GM18498 (cell line): ENCODE measurements around the gene HMGN1.
"Not testable (repeated sequence)": the region's sequence is repeated elsewhere in the genome, so short reads cannot be mapped to it uniquely, and the experiment has no call there.

Experiments
- ATAC-seq: cut with Tn5 transposase; IDR thresholded peaks from one replicate; pipeline ENCODE4 v1.9.1; 2021; ENCODE audit warnings: mild to moderate bottlenecking, moderate library complexity; ENCODE audit not compliant: unreplicated experiment

The HMGN1 gene

DNA sequence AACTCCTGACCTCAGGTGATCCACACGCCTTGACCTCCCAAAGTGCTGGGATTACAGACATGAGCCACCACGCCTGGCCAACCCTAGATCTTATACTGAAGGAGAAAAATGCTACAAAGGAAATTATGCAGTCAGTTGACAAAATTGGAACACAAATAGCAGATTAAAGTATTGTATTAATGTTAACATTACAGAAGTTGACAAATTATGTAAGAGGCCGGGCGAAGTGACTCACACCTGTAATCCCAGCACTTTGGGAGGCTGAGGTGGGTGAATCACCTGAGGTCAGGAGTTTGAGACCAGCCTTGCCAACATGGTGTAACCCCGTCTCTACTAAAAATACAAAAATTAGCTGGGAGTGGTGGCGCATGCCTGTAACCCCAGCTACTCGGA is 21.0 kb upstream of the HMGN1 start:
- ATAC-seq, result not testable (repeated sequence)

- ATAC-seq, result no peak
These were observed 18.9 kb upstream of the HMGN1 start for GRCh38 chr21:39367783-39368182.

- ATAC-seq, result no peak
These were observed 17.7 kb upstream of the HMGN1 start for GRCh38 chr21:39366563-39366962.

GRCh38 chr21:39364949-39365348 is 16.1 kb upstream of the HMGN1 start:
- ATAC-seq, result no peak

DNA sequence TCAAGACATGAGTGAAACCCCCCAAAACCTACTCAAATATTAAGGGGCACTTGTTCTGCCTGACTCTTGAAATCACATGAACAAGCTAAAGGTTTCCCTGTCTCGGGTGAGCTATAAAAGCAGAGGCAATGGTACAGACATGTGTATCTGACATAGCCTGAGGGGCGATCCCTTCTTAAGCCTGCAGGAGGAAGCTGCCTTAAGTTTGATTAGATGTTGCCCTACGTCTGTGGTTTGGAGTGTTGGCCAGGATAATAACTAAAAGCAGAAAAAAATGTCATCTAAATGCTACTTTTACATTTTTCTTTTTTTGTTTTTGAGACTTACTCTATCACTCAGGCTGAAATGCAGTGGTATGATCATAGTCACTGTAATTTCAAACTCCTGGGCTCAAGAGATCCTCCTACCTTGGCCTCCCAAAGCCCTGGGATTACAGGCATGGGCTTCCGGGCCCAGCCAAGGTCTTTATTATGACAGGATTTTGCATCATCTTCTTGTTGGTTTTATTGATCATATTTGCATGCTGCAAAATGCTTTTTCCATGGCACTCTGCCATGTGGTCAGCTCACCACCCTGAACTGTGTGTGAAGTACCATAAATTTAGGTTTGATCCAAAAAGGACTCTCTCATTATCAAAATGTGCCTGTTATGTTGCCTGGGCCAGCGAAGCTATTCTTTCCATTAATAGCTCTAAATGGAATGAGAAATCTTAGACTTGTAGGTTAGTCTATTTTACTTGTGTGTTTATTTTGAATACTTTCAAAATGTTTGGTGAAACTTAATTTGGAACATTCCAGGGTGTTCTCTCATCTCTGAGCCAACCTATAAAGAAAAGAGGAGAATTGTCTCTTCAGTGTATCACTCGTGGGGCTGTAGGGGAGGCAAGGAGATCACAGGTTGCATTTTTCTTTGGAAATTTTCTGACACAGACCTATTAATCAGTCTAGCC is 15.0 kb upstream of the HMGN1 start:
- no peak for ATAC-seq

DNA sequence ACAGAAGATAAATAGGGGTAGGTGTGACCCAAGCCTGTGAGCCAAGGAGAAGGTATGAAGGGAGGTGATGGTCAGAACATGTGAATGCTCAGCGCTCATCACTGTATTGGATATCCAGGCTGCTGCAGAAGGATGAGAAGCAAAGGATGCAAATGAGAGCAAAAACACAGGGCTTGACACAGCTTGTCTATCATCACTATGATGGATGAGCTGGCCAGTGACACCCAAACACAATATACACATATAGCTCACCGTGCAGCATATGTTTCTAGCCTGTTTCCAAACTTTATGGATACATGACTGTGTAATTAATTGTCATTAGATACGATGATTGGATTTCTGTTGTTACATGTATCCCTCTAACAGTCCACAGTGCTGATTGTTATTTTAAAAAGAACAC is 13.8 kb upstream of the HMGN1 start:
- no peak for ATAC-seq

DNA sequence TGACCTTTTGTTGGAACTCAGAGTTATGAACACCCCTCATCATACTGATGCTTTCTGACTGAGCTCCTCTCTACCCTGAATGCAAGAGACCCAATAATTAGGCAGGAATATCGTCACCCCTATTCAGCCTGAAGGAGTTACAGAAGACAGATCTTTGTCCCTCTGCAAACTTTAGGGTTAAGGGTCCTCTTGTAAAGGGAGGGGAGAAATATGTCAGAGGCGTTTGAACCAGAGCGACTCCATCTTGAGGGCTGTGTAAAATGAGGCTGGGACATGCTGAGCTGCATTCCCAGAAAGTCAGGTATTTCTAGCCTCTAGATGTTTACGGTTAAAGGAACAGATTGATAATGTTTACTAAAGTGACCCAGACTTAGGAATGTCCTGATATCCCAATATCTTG is 10.5 kb upstream of the HMGN1 start:
- no peak for ATAC-seq

GRCh38 chr21:39353295-39353694 is 4.4 kb upstream of the HMGN1 start:
- no peak for ATAC-seq

- ATAC-seq, result no peak
These were observed 1.5 kb upstream of the HMGN1 start for GRCh38 chr21:39350094-39351005.

- ATAC-seq, result peak; percentile 84
These were observed 564 bp upstream of the HMGN1 start for GRCh38 chr21:39349211-39350093.

- ATAC-seq, result no peak
These were observed 891 bp downstream of the HMGN1 start for GRCh38 chr21:39348040-39348354.

- ATAC-seq, result no peak
These were observed 1.4 kb downstream of the HMGN1 start for GRCh38 chr21:39347537-39347936.

GRCh38 chr21:39346671-39347331 is 2.1 kb downstream of the HMGN1 start:
- no peak for ATAC-seq

- ATAC-seq, result no peak
These were observed 2.7 kb downstream of the HMGN1 start for GRCh38 chr21:39346206-39346605.

DNA sequence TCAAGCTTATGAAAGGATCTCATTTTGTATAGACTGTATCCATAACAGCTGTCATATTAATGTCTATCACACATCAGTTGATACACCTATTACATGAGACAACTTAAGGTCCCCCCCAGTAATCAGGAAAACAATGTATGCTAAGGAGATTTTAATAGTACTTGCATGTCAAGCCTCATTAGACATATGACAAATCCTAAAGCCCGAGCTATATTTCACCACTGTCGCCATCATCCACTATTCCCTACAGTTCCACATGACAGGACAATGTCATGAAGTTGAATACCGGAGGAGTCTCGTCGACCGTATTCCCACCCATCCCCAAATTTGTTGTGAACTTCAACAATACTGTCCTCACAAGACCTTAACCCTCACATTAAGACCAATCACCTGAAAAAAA is 3.4 kb downstream of the HMGN1 start:
- no peak for ATAC-seq

DNA sequence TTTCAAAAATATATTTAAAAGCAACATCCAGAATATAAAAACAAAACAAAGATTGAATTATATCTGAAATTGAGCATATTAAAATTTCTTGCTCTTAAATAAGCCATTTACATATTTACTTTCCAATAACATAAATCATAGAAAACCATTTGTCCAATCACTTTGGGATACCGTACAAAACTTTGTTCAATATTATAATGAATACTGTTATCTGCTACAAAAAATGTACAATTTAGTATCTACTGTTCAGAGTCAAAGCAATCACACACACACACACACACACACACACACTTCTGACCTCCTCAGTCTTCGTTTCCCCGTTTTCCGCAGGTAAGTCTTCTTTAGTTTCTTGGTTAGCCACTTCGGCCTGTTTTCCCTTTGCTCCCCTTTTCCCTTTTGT is 4.0 kb downstream of the HMGN1 start:
- no peak for ATAC-seq

DNA sequence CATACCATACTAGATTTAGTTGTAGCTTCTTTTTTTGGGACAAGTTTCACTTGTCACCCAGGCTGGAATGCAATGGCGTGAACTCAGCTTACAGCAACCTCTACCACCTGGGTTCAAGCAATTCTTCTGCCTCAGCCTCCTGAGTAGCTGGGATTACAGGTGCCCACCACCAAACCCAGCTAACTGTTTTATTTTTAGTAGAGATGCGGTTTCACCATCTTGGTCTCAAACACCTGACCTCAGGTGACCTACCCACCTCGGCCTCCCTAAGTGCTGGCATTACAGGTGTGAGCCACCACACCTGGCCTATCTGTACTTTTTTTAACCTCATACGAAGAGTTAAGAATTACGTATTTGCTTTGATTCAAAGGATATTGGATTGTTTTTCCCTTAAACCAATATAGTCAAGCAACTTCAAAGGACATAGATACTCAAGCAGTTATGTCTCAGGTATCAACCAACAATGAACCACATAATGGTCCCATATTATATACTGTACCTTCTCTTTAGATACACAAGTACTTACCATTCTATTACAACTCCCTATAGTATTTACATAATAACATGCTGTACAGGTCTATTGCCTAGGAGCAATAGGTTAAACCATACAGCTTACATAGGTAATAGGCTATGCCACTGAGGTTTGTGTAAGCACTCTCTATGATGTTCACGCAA is 7.5 kb downstream of the HMGN1 start:
- no peak for ATAC-seq

DNA sequence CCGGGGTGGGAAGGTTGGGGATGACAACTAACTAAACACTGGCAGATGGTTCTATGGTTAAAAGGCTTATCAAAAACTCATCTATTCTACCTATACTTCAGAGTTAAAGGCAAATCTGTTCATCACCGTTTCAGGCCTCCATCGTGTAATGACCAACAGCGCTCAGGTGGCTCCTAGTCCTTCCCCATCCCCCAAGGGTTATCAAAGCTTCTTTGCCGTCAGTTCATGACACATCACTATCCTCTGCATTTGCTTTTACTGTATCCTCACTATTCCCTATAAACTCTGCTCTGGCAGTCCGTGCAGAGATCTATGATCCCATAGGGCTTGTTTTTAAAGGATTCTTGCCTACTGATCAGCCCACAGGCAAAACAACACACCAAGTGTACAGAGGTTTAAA is 8.2 kb downstream of the HMGN1 start:
- no peak for ATAC-seq

DNA sequence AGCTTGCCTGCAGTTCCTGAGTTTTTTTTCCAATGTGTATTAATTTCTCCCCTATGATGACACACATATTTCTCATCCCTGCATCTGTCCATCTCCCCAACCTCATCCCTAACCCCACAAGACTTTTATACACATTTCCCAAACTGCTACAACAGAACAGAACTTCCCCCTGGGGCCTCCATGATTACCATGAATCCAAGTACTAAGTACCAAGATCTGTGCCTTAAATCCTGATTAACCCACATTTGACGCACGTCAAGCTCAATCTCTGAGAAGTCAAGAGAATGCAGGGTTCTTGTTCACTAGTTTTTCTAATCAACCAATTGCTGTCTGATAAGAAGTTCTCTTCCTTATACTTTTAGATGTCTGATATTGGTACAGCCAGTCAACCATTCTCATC is 9.7 kb downstream of the HMGN1 start:
- ATAC-seq, result no peak

GRCh38 chr21:39336457-39337008 is 12.4 kb downstream of the HMGN1 start:
- no peak for ATAC-seq
